Measurements from ENCODE around the gene RAD51B.

- TF ChIP-seq EZH2 (IDR thresholded peaks at IDR 0.05) = no peak
- no peak for TF ChIP-seq POLR2AphosphoS5 (IDR thresholded peaks at IDR 0.05; ENCODE audit: borderline replicate concordance, low read depth, low read length)
- TF ChIP-seq FOXP2 (optimal IDR thresholded peaks at IDR 0.05; ENCODE audit: control extremely low read depth, extremely low read length, insufficient read depth) = no peak
Measured at GRCh38 chr14:68550338-68550715, 730.7 kb downstream of the RAD51B start.
